Adrenal gland (tissue), 5 donors: ENCODE data around the gene PUS1.

Experiments used
- POLR2A ChIP-seq, 2 donors: fragments of 450-650 bp; IDR thresholded peaks; one replicate each; pipeline ENCODE4 v1.6.1; 2017; ENCODE audit warnings: antibody characterized with exemption in 2 of 2, mild to moderate bottlenecking in 2 of 2, moderate library complexity in 1 of 2
- TF ChIP-seq, protein P1 (sequence below), 6 experiments: fragments of 450-650 bp in 4 of 6; fragments of 200-600 bp in 2 of 6; sonication (generic) in 1 of 6; IDR thresholded peaks; 1 replicate in 5 of 6; 2 replicates in 1 of 6; pipeline versions ENCODE4 v1.5.1 to v1.8.0; 2016 to 2021; ENCODE audit warnings: antibody characterized with exemption in 6 of 6, mild to moderate bottlenecking in 2 of 6, moderate library complexity in 1 of 6
- donor health status: DM: no; HTN: no; CAD: no.

DNA sequence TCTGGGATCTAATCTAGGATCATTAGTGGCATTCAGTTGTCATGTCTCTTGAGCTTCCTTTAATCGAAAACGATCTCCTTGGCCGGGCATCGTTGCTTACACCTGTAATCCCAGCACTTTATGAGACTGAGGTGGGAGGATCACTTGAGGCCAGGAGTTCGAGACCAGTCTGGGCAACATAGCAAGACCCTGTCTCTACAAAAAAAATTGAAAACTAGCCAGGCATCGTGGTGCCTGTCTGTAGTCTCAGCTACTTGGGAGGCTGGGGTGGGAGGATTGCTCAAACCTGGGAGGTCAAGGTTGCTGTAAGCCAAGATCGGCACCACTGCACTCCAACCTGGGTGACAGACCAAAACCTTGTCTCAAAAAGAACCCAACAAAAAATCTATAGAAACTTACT, 9.0 kb downstream of the PUS1 start:
- TF ChIP-seq, protein P1, sequence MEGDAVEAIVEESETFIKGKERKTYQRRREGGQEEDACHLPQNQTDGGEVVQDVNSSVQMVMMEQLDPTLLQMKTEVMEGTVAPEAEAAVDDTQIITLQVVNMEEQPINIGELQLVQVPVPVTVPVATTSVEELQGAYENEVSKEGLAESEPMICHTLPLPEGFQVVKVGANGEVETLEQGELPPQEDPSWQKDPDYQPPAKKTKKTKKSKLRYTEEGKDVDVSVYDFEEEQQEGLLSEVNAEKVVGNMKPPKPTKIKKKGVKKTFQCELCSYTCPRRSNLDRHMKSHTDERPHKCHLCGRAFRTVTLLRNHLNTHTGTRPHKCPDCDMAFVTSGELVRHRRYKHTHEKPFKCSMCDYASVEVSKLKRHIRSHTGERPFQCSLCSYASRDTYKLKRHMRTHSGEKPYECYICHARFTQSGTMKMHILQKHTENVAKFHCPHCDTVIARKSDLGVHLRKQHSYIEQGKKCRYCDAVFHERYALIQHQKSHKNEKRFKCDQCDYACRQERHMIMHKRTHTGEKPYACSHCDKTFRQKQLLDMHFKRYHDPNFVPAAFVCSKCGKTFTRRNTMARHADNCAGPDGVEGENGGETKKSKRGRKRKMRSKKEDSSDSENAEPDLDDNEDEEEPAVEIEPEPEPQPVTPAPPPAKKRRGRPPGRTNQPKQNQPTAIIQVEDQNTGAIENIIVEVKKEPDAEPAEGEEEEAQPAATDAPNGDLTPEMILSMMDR (IDR thresholded peaks at IDR 0.05), result no peak
- TF ChIP-seq POLR2A (IDR thresholded peaks at IDR 0.05), result no peak
